ENCODE data around the gene FRMD4B. TPM values are rescaled to one million over a fixed set of nuclear protein-coding genes. Genes with fewer than 3 reads are reported as not detected.

FRMD4B gene
- total RNA-seq, 2 donors from 2014 or later: 57.5 to 86.1 TPM

DNA sequence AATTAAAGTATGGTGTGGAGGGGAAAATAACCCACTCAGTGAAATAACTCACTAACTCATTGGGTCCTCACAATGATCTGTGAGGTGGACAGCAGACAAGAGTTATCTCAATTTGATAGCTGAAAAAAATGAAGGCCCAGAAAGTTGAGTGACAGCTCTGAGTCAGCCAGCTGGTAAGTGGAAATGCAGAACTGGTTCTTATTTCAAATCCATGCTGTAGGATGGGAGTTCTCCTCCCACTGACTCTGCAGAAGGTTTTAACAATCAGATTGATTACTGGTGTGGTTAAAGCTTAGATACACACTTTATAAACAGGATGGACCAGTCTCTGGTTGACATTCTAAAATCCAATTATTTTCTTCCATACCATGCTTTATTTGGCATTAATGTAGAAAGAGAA is 176.5 kb downstream of the FRMD4B start:
- no peak overlapping the region for H3K4me3 ChIP-seq
- no peaks in the 10 kb centered on the region for H3K9me3 ChIP-seq
- ATAC-seq (ENCODE audit: insufficient number of reproducible peaks, low FRiP score, low read depth) (no peak), DNase-seq (ENCODE audit: low spot score) (no peak)
- TF ChIP-seq, protein P1, sequence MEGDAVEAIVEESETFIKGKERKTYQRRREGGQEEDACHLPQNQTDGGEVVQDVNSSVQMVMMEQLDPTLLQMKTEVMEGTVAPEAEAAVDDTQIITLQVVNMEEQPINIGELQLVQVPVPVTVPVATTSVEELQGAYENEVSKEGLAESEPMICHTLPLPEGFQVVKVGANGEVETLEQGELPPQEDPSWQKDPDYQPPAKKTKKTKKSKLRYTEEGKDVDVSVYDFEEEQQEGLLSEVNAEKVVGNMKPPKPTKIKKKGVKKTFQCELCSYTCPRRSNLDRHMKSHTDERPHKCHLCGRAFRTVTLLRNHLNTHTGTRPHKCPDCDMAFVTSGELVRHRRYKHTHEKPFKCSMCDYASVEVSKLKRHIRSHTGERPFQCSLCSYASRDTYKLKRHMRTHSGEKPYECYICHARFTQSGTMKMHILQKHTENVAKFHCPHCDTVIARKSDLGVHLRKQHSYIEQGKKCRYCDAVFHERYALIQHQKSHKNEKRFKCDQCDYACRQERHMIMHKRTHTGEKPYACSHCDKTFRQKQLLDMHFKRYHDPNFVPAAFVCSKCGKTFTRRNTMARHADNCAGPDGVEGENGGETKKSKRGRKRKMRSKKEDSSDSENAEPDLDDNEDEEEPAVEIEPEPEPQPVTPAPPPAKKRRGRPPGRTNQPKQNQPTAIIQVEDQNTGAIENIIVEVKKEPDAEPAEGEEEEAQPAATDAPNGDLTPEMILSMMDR (IDR thresholded peaks at IDR 0.05): no peak
- no peaks in the 10 kb centered on the region for H3K4me1 ChIP-seq (ENCODE audit: control insufficient read depth in 1 of 2, low read depth in 2 of 2)
- no peak overlapping the region for H3K27ac ChIP-seq
- peaks cover 2% of the 10 kb centered on the region for H3K36me3 ChIP-seq
- H3K27me3 ChIP-seq (replicated peaks; ENCODE audit: insufficient read depth): no peaks in the 10 kb centered on the region

DNA sequence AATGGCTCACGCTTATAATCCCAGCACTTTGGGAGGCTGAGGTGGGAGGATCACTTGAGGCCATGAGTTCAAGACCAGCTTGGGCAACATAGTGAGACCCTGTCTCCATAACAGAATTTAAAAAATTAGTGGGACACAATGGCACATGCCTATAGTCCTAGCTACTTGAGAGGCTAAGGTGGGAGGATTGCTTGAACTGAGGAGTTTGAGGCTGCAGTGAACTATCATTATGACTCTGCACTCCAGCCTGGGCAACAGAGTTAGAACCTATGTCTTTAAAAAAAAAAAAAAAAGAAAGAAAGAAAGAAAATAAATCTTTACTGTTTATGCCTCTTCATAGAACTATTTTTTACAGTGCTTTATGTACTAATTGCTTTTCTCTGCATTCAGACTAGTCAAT is 178.9 kb downstream of the FRMD4B start:
- Histone ChIP-seq H3K4me1 (ENCODE audit: control insufficient read depth in 1 of 2, low read depth in 2 of 2) (no peaks in the 10 kb centered on the region), H3K27me3 (replicated peaks; ENCODE audit: insufficient read depth) (no peaks in the 10 kb centered on the region), H3K9me3 (no peaks in the 10 kb centered on the region), H3K4me3 (no peak overlapping the region), H3K27ac (no peak overlapping the region), H3K36me3 (no peaks in the 10 kb centered on the region)
- DNase-seq (ENCODE audit: low spot score) (no peak), ATAC-seq (ENCODE audit: insufficient number of reproducible peaks, low FRiP score, low read depth) (no peak)
- TF ChIP-seq, protein P1 (IDR thresholded peaks at IDR 0.05): no peak

DNA sequence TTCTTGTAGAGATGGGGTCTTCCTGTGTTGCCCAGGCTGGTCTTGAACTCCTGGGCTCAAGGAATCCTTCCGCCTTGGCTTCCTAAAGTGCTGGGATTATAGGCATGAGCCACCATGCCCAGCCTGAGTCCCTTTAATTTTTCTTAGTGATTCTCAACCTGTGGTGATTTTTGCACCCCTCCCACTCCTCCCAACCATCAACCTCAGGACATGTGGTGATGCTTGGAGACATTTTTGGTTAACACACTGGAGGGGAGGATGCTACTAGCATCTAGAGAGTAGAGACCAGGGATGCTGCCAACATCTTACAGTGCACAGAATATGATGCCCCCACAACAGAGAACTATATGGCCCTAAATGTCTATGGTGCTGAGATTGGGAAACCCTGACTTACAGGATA is 180.5 kb downstream of the FRMD4B start:
- Histone ChIP-seq H3K27ac (no peak overlapping the region), H3K4me1 (ENCODE audit: control insufficient read depth in 1 of 2, low read depth in 2 of 2) (no peaks in the 10 kb centered on the region), H3K4me3 (no peak overlapping the region), H3K27me3 (replicated peaks; ENCODE audit: insufficient read depth) (no peaks in the 10 kb centered on the region), H3K36me3 (no peaks in the 10 kb centered on the region), H3K9me3 (no peaks in the 10 kb centered on the region)
- ATAC-seq (ENCODE audit: insufficient number of reproducible peaks, low FRiP score, low read depth) (no peak), DNase-seq (ENCODE audit: low spot score) (no peak)
- TF ChIP-seq, protein P1 (IDR thresholded peaks at IDR 0.05): no peak

DNA sequence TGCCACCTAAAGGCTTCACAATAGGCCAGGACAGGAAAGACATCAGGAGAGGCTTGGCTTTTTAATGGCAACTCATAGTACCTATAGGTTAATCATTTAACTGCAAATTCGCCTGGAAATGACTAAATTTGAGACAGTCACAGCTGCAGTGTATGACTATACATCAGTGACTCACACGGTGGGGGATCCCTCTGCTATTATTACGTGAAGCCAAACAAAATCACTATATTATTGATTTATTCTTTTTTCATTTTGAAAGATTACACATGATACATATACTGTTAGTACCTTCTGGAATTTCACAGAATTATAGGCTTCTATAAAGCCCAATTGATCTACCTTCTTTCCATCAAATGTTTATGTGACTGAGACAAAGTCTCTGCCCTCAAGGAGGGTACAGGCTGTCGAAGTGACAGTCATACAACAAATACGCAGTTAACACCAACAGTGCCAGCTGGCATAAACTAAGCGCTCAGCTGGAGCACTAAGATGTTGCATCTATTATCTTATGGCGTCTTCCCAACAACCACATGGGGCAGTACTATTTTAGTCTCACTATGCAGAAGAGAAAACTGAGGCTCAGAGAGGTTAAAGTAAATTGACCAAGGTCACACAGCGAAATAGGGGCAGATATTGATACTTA is 181.5 kb downstream of the FRMD4B start:
- Histone ChIP-seq H3K4me1 (ENCODE audit: control insufficient read depth in 1 of 2, low read depth in 2 of 2) (no peaks in the 10 kb centered on the region), H3K36me3 (no peaks in the 10 kb centered on the region), H3K4me3 (no peak overlapping the region), H3K27ac (no peak overlapping the region), H3K27me3 (replicated peaks; ENCODE audit: insufficient read depth) (no peaks in the 10 kb centered on the region), H3K9me3 (no peaks in the 10 kb centered on the region)
- DNase-seq (ENCODE audit: low spot score) (no peak), ATAC-seq (ENCODE audit: insufficient number of reproducible peaks, low FRiP score, low read depth) (no peak)
- TF ChIP-seq, protein P1 (IDR thresholded peaks at IDR 0.05): no peak

DNA sequence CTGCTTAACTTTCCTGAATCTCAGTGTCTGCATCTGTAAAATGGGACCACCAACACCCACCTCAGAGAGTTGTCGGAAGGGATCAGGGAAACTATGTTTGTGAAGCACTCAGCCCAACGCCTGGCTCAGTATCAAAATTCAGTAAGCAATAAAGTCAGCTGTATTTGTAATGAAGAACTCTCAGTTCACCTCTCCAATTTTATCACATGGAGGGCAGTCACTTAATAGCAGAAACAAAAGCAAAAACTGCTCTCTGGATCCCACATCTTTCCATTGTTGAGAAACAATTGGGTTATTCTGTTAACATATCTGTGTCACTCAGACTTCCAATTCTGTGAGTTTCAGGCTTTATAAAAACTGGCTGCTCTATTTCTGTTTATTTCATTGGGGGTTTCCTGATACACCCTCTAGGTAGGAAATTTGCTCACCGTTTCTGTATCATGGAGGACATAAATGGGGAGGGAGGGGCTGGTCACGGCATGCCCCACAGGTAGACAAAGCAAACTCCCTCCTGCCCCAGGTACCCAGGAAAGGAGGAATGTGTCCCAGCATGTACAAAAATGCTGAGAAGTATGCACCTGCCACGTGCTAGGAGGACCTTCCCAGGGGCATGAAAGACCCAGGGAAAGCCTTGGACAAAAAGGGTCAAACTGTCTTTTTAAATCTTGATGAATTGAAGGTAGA is 182.1 kb downstream of the FRMD4B start:
- TF ChIP-seq, protein P1 (IDR thresholded peaks at IDR 0.05): no peak
- Histone ChIP-seq H3K9me3 (no peaks in the 10 kb centered on the region), H3K36me3 (no peaks in the 10 kb centered on the region), H3K27me3 (replicated peaks; ENCODE audit: insufficient read depth) (no peaks in the 10 kb centered on the region), H3K27ac (no peak overlapping the region), H3K4me1 (ENCODE audit: control insufficient read depth in 1 of 2, low read depth in 2 of 2) (no peaks in the 10 kb centered on the region), H3K4me3 (no peak overlapping the region)
- ATAC-seq (ENCODE audit: insufficient number of reproducible peaks, low FRiP score, low read depth): no peak
- no peak for DNase-seq (ENCODE audit: low spot score)
